Measurements from ENCODE around the gene KDM5C.

DNA sequence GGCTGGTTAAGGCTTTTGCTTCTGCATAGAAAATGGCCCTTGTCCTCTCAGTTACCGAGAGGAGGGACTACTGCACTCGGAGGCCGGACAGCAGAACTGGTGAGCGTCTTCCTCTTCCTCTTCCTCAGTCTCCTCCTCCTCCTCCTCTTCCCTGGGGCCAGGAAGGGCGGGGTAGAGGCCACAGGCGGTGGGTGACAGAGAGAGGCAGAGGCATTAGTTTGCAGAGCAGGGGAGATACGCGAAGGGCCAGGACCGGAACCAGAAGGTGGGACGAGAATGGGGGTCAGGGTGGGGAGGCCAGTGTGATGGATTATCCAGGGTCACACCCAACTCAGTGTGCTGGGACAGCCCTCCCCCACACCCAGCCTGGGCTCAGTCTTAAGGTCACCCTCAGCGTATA is 41.9 kb upstream of the KDM5C start:
- TF ChIP-seq ELF4 (CRISPR knock-in tag; IDR thresholded peaks at IDR 0.05) (no peak), ZNF143 (CRISPR knock-in tag; IDR thresholded peaks at IDR 0.05) (no peak), YY1 (IDR thresholded peaks at IDR 0.05; ENCODE audit: borderline replicate concordance in 1 of 3, control insufficient read depth in 1 of 3, extremely low read depth in 1 of 3, insufficient read depth in 3 of 3, insufficient read length in 1 of 3, insufficient replicate concordance in 2 of 3, low read depth in 1 of 3, low read length in 2 of 3) (no peak), ZNF324 (CRISPR knock-in tag; IDR thresholded peaks at IDR 0.05) (no peak), KDM4B (IDR thresholded peaks at IDR 0.05; ENCODE audit: borderline replicate concordance in 2 of 2, low read depth in 1 of 2) (no peak), POLR2A (conservative IDR thresholded peaks at IDR 0.05) (no peak), TBL1XR1 (IDR thresholded peaks at IDR 0.05; ENCODE audit: low read length in 2 of 2) (no peak)
- TF ChIP-seq, protein P1, sequence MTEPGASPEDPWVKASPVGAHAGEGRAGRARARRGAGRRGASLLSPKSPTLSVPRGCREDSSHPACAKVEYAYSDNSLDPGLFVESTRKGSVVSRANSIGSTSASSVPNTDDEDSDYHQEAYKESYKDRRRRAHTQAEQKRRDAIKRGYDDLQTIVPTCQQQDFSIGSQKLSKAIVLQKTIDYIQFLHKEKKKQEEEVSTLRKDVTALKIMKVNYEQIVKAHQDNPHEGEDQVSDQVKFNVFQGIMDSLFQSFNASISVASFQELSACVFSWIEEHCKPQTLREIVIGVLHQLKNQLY (CRISPR knock-in tag; conservative IDR thresholded peaks at IDR 0.05): no peak
- TF ChIP-seq, protein P2, sequence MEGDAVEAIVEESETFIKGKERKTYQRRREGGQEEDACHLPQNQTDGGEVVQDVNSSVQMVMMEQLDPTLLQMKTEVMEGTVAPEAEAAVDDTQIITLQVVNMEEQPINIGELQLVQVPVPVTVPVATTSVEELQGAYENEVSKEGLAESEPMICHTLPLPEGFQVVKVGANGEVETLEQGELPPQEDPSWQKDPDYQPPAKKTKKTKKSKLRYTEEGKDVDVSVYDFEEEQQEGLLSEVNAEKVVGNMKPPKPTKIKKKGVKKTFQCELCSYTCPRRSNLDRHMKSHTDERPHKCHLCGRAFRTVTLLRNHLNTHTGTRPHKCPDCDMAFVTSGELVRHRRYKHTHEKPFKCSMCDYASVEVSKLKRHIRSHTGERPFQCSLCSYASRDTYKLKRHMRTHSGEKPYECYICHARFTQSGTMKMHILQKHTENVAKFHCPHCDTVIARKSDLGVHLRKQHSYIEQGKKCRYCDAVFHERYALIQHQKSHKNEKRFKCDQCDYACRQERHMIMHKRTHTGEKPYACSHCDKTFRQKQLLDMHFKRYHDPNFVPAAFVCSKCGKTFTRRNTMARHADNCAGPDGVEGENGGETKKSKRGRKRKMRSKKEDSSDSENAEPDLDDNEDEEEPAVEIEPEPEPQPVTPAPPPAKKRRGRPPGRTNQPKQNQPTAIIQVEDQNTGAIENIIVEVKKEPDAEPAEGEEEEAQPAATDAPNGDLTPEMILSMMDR (IDR thresholded peaks at IDR 0.05 in 2 of 3, conservative IDR thresholded peaks at IDR 0.05 in 1 of 3; ENCODE audit: insufficient read depth in 2 of 3, low read depth in 1 of 3, low read length in 3 of 3): no peak
